ENCODE results near the gene SNAPC2.
A peak's percentile ranks its signal among the peaks of the same experiment; 100 is the strongest.
"Not testable (repeated sequence)": the region's sequence is repeated elsewhere in the genome, so short reads cannot be mapped to it uniquely, and the experiment has no call there.

The SNAPC2 gene

DNA sequence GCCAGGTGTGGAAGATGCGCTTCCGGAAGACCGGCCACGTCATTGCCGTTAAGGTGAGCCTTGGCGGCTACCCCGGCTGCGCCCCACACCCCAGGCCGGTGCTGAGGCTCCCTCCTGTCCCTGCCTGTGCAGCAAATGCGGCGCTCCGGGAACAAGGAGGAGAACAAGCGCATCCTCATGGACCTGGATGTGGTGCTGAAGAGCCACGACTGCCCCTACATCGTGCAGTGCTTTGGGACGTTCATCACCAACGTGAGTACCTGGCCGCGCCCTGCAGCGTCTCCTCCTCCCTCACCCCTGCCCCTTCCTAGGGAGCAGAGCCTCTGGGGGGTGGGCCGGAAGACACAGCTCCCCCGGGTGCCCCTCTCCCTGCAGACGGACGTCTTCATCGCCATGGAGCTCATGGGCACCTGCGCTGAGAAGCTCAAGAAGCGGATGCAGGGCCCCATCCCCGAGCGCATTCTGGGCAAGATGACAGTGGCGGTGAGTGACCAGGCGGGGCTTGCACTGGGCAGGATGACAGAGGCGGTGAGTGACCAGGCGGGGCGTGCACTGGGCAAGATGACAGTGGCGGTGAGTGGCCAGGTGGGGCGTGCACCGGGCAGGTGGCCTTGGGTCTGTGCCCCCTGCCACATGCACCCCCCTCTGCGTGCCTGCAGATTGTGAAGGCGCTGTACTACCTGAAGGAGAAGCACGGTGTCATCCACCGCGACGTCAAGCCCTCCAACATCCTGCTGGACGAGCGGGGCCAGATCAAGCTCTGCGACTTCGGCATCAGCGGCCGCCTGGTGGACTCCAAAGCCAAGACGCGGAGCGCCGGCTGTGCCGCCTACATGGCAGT lies 9.6 kb upstream of the SNAPC2 start:
- no peak for DNase-seq

DNA sequence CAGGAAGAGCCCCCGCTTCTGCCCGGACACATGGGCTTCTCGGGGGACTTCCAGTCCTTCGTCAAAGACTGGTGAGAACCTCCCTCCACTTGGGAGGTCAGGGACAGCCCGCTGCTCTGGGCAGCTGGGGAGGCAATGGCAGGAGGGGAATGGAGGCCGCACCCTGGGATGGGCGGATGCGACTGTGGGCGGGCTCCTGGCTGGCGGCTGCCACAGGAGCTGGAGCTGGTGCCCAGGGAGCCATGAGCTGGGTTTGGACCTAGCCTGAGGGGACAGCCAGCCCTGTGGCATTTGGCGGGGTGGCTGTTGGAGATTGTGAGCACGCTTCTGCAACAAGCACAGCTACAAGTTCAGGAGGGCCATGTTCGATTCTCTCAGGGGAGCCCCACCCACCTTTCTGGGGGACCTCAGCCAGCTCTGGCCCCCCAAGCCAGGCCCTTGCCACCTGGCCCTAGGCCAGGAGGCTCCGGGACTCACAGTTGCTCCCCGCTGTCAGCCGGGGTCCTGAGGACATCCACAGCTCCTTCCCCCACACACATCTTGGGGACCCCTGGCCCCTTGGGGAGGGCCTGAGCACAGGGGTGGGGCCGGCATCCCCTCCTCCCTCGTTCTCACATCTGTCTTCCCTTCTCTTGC lies 8.5 kb upstream of the SNAPC2 start:
- DNase-seq: no peak

DNA sequence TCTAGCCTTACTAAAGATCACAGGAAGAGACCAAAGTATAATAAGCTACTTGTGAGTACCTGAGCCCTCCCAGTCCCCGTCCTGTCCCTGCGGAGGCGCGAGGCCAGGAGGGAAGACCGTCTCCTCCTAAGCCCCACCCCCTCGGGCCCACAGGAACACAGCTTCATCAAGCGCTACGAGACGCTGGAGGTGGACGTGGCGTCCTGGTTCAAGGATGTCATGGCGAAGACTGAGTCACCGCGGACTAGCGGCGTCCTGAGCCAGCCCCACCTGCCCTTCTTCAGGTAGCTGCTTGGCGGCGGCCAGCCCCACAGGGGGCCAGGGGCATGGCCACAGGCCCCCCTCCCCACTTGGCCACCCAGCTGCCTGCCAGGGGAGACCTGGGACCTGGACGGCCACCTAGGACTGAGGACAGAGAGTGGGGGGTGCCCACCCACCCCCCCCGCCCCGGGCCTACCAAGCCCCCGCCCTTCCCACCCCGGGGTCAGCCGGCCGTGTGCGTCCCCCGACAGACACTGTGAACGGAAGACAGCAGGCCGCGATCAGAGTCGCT lies 7.9 kb upstream of the SNAPC2 start:
- DNase-seq: no peak

DNA sequence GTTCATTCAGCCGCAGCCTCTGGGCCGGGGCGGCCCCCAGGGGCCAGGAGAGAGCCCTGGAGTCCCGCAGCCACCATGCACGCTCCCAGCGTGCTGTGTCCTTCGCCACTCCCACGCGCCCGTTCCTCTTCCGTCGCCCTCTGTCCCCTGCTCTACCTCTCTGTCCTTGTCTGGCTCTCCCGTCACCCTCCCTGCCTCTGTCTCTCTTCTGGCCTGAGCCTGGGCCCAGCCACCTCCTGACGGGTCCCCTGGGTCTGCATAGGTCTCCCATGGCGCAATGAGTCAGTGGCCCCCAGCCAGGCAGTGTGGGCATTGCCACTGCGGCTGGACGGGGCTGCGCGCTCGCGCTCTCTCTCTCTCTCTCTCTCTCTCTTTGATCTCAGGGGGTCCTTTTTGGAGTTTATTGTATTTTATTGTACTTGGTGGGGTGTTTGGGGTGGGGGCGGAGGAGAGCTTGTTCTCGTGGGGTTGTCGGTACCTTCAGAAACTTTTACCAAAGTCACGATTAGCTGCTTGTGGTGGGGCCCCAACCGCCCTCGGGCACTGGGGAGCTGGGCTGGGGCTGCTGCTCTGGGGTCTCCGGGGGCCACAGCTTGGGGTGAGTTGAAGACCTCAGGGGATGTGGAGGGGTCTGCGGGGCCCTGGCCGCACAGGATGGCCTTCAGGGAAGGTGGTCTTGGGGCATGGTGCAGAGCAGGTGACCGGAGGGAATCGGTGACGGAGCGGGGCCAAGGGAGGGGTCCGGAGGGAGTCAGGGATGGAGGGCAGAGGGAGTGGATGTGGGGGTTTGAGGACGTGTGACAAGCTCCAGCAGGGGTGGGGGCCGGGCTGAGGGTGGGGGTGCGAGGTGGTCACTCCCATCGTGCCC lies 7.2 kb upstream of the SNAPC2 start:
- DNase-seq: no peak

DNA sequence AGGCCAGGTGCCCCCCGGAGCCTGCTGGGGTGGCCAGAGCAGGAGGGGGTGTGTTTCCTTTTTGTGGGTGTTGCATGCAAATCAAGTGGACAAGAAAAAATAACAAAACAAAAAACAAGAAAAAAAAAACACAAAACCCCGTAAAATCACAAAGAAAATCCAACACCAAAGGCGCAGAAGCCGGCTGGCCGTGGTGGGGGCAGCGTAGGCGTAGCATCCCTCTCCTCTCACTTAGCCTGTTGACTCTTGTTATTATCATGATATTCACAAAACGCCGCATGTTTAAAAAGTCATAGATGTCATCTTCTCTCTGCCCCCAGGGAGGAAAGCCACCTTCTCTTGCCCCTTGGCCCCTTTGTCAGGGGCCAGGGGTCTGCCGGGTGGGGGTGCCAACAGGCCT lies 6.5 kb upstream of the SNAPC2 start:
- DNase-seq: no peak

DNA sequence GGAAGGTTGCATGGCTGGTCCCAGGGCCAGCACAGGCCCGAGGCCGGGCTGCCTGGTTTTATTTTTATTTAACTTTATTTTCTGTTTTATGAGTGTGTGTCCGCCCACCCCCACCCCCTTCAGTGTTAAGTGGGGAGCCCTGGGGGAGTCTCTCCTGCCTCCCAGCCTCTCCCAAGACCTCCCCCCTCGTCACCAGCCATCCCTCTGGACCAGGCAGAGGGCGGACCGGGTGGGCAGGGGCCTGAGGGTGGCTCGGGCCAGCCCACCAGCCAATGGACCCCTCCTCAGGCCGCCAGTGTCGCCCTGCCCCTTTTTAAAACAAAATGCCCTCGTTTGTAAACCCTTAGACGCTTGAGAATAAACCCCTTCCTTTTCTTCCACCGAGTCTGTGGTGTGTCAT lies 6.0 kb upstream of the SNAPC2 start:
- DNase-seq: no peak

DNA sequence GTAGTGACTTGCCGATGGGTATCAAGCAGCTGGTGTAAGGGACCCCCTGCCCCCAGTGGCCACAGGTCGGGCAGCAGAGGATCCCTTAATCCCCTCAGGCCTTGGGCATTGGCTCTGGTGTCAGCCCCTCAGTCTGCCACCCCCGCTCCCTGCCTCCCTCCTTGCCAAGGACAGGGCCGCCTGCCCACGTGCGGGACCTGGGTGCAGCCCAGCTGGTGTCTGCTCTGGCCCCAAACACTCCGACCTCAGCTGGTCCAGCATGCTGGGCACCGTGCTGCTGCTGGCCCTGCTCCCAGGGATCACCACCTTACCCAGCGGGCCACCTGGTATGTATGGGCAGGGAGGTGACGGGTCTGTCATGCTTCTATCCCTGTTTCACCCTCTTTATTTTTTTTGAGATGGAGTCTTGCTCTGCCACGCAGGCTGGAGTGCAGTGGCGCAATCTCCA lies 5.5 kb upstream of the SNAPC2 start, which contains the start of gene TGFBR3L:
Gene TGFBR3L (plus strand): TSS at position 233 of the 448 bp plus-strand sequence.
- DNase-seq: no peak

DNA sequence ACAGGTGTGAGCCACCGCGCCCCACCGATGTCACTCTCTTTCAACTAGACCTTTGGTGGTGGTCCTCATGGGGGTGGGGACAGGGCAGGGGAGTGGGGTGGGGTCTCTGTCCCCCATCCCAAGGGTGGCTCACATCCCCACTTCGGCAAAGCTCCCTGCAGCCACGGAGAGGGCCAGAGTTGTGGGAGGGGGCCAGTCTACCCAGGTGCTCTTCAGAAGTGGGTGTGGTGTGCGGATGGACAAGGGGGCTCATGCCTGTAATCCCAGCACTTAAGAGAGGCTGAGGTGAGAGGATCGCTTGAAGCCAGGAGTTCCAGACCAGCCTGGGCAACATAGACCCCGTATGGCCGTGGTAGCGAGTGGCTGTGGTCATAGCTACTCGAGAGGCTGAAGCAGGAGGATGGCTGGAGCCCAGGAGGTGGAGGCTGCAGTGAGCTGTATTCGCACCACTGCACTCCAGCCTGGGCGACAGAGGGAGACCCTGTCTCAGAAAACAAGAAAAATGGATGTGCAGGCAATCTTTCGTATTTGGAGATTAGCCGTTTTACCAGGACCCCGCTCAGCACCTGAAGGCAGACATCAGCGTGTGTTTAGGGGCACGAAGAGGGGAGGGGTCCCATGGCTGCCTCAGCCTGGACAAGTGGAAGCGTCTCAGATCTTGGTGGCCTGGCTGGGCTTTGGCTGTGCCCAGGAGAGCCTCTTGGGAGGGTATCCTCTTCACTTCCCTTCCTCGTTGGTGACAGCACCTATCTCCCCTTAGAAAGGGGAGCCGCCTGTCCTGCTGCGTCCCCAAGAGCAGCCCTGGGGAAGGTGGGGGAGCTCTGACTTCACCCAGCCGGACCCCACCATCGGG lies 4.7 kb upstream of the SNAPC2 start:
- no peak for DNase-seq

DNA sequence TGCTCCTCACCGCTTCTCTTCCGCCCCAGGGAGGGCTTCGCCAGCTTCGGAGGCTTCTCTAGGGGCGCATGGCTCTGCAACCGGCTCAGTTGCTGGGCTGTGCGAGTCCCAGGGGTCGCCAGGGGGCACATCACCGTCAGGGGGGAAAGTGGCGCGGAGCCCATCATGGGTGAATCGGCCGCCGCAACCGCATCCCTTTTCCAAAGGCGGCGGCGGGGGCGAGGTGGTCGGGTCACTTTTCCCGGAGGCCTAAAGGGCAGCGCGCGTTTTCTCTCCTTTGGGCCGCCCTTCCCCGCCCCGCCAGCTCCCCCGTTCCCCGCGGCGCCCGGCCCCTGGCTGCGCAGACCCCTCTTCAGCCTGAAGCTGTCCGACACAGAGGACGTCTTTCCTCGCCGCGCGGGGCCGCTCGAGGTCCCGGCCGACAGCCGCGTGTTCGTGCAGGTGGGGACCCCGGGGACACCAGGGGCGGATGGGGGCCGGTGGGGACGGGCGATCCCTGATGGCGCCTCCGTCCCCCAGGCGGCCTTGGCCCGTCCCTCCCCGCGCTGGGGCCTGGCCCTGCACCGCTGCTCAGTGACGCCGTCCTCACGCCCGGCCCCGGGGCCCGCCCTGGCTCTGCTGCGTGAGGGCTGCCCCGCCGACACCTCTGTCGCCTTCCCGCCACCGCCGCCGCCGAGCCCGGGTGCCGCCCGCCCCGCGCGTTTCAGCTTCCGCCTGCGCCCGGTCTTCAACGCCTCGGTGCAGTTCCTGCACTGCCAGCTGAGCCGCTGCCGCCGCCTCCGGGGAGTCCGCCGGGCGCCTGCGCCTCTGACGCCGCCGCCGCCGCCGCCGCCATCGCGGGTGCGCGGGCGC lies 3.8 kb upstream of the SNAPC2 start:
- no peak for DNase-seq

DNA sequence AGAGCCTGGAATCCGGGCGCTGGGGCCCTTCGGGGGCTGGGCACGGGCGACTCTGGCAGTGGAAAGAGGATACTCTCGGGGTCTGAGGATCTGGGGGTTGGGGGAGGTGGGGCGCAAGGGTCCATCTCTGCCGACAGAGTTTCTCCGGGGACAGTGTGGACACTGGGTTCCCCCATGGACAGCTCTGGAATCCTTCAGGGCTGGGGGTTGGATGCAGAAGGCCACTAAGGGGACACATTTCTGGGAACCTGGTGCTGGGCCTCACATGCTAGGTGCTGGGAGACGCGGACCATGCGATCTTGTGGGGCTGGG lies 3.2 kb upstream of the SNAPC2 start:
- no peak for DNase-seq

DNA sequence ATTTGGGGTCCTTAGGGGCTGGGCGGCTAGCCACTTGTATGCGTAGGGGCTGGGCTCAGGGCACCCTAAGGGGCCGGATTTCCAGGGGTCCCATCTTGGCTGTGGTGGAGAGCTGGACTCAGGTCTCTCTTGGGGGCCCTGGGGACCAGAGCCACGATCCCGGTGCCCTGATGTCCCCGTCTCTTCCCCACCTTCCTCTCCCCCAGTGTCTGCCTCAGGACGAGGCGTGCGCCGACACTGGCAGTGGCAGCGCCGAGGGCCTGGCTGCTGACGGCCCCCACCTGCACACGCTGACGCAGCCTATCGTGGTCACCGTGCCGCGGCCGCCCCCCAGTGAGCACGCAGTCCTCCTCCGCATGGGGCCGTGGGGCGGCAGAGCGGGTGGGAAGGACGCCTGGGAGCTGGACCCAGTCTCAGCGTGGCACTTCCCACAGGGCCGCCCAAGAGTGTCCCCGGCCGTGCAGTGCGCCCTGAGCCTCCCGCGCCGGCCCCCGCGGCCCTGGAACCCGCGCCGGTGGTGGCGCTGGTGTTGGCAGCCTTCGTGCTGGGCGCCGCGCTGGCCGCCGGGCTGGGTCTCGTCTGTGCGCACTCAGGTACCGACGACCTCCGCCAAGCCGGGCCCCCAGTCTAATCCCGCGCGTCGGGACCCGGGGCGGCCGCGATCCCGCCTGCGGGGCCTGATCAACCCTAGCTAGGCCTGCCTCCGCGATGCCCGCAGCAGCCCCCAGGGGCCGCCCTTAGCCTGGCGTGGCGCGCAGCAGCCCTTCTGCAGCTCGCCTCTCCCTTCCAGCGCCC lies 2.7 kb upstream of the SNAPC2 start:
- DNase-seq: no peak

DNA sequence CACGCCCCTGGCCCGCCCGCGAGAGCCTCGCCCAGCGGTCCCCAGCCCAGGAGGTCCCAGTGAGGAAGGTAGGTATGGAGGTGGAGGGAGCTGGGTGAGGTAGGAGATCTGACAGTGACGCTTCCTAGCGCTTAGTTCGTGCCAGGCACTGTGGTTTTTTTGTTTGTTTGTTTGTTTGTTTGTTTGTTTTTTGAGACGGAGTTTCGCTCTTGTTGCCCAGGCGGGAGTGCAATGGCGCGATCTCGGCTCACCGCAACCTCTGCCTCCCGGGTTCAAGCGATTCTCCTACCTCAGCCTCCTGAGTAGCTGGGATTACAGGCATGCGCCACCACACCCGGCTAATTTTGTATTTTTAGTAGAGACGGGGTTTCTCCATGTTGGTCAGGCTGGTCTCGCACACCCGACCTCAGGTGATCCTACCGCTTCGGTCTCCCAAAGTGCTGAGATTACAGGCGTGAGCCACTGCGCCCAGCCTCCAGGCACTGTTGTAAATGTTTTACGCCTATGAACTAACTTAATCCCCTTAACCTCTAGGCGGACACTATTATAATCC lies 2.0 kb upstream of the SNAPC2 start:
- not testable (repeated sequence) for DNase-seq

DNA sequence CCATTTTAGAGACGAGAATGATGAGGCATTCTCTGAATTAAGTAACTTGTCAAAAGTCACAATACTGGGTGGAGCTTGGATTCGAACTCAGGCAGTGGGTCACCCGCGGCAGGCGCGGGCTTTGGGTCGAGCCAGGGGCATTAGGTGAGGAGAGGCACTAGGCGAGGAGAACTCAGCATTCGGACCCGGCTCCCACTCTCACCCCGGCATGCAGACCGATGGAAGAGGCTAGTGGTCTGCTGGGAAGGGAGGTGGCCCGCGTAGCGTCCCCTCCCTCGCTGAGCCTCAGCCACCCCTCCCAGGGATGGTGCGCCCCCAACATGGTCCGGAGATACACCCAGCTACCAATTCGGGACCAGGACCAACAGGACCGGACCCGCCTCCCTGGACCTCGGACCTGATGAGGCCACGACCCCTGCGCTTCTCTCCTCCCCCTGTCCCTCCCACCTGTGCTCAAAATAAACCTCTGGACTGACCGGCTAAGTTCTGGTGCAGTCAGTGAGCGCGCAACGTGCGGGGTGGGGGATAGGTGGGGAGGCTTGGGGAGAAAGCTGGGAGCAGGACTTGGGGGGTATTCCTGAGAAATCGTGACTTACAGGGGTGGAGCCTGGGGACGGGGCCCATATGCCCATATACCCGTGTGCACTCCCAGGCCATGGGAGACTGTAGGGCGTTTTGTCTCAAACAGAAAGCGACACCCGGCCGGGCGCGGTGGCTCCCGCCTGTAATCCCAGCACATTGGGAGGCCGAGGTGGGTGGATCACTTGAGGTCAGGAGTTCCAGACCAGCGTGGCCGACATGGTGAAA lies 1.3 kb upstream of the SNAPC2 start:
- DNase-seq: no peak

DNA sequence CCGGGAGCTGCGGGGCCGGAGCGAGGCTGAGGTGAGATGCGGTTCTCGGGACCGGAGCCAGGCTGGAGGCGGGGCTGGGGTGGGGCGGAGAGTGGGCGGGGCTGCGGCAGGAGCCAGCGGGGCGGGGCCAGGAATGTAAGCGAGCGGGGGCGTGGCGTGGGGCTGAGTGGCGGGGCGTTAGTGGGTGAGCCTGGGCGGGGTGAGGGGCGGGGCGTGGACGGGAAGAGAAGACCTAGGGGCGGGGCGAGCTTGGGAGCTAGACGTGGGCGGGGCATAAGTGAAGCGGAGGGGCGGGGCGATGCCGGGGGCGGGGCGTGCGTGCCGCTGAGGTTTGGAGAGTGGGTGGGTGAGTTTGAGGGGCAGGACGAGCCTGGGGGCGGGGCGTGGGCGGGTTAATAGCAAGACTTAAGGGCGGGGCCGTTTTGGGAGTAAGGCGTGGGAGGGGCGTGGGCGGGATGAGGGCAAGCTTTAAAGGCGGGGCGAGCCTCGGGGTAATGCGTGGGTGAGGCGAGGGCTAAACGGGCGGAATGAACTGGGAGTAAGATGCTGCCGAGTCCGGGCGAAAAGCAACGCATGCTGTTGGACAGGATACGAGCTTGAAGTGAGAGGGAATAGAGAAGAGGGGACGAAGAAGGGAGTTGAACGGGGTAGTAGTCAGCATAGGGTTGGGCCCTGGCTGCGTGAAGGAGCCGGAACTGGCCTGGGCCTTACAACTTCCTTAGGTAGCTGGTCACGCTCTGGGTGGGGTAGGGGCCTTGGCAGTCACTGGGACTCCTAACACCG lies 572 bp downstream of the SNAPC2 start:
- DNase-seq: peak; percentile 95

DNA sequence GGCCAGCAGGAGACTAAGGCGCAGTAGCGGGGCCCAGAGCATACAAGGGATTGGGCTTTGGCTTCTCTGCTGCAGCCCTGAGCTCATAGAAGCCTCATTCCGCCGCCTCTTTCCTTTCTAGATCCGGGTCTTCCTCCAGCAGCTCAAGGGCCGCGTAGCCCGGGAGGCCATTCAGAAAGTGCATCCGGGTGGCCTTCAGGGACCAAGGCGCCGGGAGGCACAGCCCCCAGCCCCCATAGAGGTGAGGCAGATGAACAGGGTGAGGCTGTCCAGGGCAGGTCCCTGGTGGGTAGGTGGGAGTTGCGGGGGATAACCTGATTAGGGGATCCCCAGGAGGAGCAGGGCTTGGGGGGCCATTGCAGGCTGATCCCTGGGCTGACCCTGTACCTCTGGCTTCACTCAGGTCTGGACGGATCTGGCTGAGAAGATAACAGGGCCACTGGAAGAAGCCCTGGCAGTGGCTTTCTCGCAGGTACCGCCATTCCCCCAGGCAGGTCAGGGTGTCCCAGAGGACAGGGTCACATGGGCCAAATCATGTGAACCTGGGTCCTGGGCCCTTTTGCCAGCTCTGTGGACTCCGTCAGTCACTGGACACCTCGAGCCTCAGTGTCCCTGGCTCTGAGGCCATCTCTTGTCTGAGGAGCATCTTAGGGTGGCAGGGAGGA lies 1.3 kb downstream of the SNAPC2 start:
- DNase-seq: no peak

DNA sequence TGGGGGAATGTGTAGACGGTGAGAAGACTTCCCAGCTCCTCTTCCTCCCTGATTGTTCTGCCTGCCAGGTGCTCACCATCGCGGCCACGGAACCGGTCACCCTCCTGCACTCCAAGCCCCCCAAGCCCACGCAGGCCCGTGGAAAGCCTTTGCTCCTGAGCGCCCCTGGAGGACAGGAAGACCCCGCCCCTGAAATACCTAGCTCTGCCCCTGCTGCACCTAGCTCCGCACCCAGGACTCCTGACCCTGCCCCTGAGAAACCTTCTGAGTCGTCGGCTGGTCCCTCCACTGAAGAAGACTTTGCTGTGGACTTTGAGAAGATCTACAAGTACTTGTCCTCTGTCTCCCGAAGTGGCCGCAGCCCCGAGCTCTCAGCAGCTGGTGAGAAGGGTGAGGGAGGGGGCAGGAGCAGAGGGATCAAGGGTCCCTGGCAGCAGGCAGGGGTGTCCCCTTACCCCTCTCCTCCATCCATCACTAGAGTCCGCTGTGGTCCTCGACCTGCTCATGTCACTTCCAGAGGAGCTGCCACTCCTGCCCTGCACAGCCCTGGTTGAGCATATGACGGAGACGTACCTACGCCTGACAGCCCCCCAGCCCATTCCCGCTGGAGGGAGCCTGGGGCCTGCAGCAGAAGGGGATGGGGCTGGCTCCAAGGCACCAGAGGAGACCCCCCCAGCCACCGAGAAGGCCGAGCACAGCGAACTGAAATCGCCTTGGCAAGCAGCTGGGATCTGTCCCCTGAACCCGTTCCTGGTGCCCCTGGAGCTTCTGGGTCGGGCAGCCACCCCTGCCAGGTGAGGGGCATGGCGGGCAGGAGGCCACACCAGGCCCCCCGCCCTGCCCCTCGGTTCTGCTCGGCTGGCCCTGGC lies 2.1 kb downstream of the SNAPC2 start:
- DNase-seq: no peak

DNA sequence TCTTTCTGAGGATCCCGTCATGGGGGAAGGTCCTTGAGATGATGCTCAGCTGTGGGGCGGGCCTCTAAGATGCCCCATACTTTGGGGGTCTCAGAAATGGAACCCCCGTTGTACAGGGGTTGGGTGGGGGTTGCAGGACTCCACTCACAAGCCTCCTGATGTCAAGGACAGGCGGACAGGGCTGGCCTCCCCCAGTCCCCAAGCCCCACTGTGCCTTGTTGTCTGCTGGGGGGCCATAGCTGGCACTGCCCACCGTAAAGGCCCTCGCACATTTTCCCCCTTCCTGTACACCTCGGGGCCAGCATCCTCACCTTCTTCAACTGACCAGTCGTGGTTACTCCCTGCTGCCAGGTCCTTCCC lies 2.7 kb downstream of the SNAPC2 start:
- DNase-seq: no peak

All from DMS153 (cell line).